B cell (primary cell): Measurements from ENCODE around the gene PI4KA. TPM values are rescaled to one million over a fixed set of nuclear protein-coding genes. Genes with fewer than 3 reads are reported as not detected.

Experiments used
- ATAC-seq: fragments of 200-7000 bp; cut with Tn5 transposase; one replicate; pipeline ENCODE4 v1.10.0; 2021; ENCODE audit warnings: low read depth, mild to moderate bottlenecking, moderate number of reproducible peaks, moderate library complexity
- CTCF ChIA-PET: fragments of 350-600 bp; sonication (Branson Sonifier 250); formaldehyde crosslinking; loops from one replicate; lab custom pipeline; 2021; ENCODE audit warnings: antibody characterized with exemption, inconsistent platforms; lab: Charles Lee
- POLR2A ChIA-PET: fragments of 350-600 bp; sonication (Branson Sonifier 250); formaldehyde crosslinking; loops from one replicate; lab custom pipeline; 2021; ENCODE audit warnings: antibody characterized with exemption; lab: Charles Lee
- DNase-seq: peaks from one replicate; pipeline ENCODE4 v3.0.0; 2013
- H2AFZ ChIP-seq: 2 replicates; pipeline ENCODE4 v1.6.1; 2012; ENCODE audit warnings: mild to moderate bottlenecking, low read depth, low read length; ENCODE audit not compliant: insufficient read depth, poor library complexity, severe bottlenecking
- H3K27ac ChIP-seq, 2 donors: 1 replicate in 1 of 2; 2 replicates in 1 of 2; pipeline ENCODE4 v1.5.1; 2012 to 2013; ENCODE audit warnings: low read length in 2 of 2, mild to moderate bottlenecking in 2 of 2, moderate library complexity in 1 of 2
- H3K27me3 ChIP-seq, 4 experiments: fragments of 200-600 bp in 1 of 4; sonication (generic) in 1 of 4; replicated peaks in 1 of 4; 1 replicate in 2 of 4; 2 replicates in 2 of 4; pipeline versions ENCODE4 v1.6.1 to v1.7.0; 2013 to 2016; ENCODE audit warnings: low read length in 3 of 4, mild to moderate bottlenecking in 2 of 4, mixed read lengths in 1 of 4, moderate library complexity in 1 of 4; ENCODE audit not compliant: insufficient read depth in 4 of 4, control insufficient read depth in 3 of 4; ENCODE audit errors: control extremely low read depth in 1 of 4
- H3K36me3 ChIP-seq, 2 experiments: replicated peaks in 1 of 2; 1 replicate in 1 of 2; 2 replicates in 1 of 2; pipeline versions ENCODE4 v1.6.1 to v1.7.1; 2013; ENCODE audit warnings: low read length in 1 of 2; ENCODE audit not compliant: insufficient read depth in 2 of 2, control insufficient read depth in 1 of 2; ENCODE audit errors: control extremely low read depth in 1 of 2, extremely low read depth in 1 of 2
- H3K4me1 ChIP-seq, 2 donors: fragments of 200-600 bp in 1 of 2; sonication (generic) in 1 of 2; 1 replicate in 1 of 2; 2 replicates in 1 of 2; pipeline versions ENCODE4 v1.5.1 to v1.6.1; 2013 to 2017; ENCODE audit warnings: low read length in 2 of 2; ENCODE audit not compliant: control insufficient read depth in 2 of 2, insufficient read depth in 2 of 2
- H3K4me2 ChIP-seq: replicated peaks from 2 replicates; pipeline ENCODE3; 2012; ENCODE audit warnings: mild to moderate bottlenecking, low read depth, low read length; ENCODE audit not compliant: poor library complexity, severe bottlenecking
- H3K4me3 ChIP-seq, 5 experiments: fragments of 200-600 bp in 1 of 5; sonication (generic) in 1 of 5; 1 replicate in 3 of 5; 2 replicates in 2 of 5; pipeline versions ENCODE4 v1.5.1 to v1.7.0; 2011 to 2016; ENCODE audit warnings: low read length in 4 of 5, mild to moderate bottlenecking in 4 of 5, low read depth in 2 of 5, control low read depth in 1 of 5, moderate library complexity in 1 of 5; ENCODE audit not compliant: insufficient read depth in 1 of 5; ENCODE audit errors: control extremely low read depth in 1 of 5, extremely low read depth in 1 of 5
- H3K79me2 ChIP-seq: fragments of 200-600 bp; sonication (generic); one replicate; pipeline ENCODE4 v1.6.0; 2016; ENCODE audit warnings: low read length; ENCODE audit not compliant: control insufficient read depth, insufficient read depth
- H3K9ac ChIP-seq: fragments of 200-600 bp; sonication (generic); 2 replicates; pipeline ENCODE4 v1.6.1; 2017; ENCODE audit warnings: mild to moderate bottlenecking, low read length, moderate library complexity
- H3K9me3 ChIP-seq, 3 donors: one replicate each; pipeline versions ENCODE4 v1.6.1 to v1.7.1; 2013; ENCODE audit warnings: low read length in 2 of 3; ENCODE audit not compliant: control insufficient read depth in 2 of 3, insufficient read depth in 1 of 3; ENCODE audit errors: control extremely low read depth in 1 of 3
- H4K20me1 ChIP-seq: 2 replicates; pipeline ENCODE4 v1.6.0; 2012; ENCODE audit warnings: mild to moderate bottlenecking, low read length; ENCODE audit not compliant: insufficient read depth, control insufficient read depth, poor library complexity, severe bottlenecking
- H3K27ac Mint-ChIP-seq: one replicate; pipeline ENCODE4 v1.8.0; 2021; ENCODE audit warnings: mixed read lengths
- H3K27me3 Mint-ChIP-seq: one replicate; pipeline ENCODE4 v1.8.0; 2021; ENCODE audit warnings: mixed read lengths
- H3K4me1 Mint-ChIP-seq: one replicate; pipeline ENCODE4 v1.8.0; 2021; ENCODE audit warnings: mixed read lengths
- H3K4me3 Mint-ChIP-seq: one replicate; pipeline ENCODE4 v1.8.0; 2021; ENCODE audit warnings: mixed read lengths
- H3K9me3 Mint-ChIP-seq: one replicate; pipeline ENCODE4 v1.8.0; 2022; ENCODE audit warnings: mixed read lengths; ENCODE audit not compliant: insufficient read depth
- CTCF ChIP-seq: fragments of 200-600 bp; IDR thresholded peaks from one replicate; pipeline ENCODE4 v1.8.0; 2022; ENCODE audit warnings: antibody characterized with exemption, mild to moderate bottlenecking
- EZH2 ChIP-seq: IDR thresholded peaks from 2 replicates; pipeline ENCODE4 v1.6.1; 2012; ENCODE audit warnings: borderline replicate concordance, low read depth, mild to moderate bottlenecking, moderate library complexity, low read length; ENCODE audit not compliant: insufficient read depth, poor library complexity, severe bottlenecking
- WGBS: methylation state at CpG from one replicate; pipeline ENCODE4 v1.1.5; 2013; ENCODE audit warnings: missing lambda C conversion rate; ENCODE audit not compliant: insufficient coverage; 5-methylcytosine and 5-hydroxymethylcytosine counted together
- intact Hi-C: fragments of 100-400 bp; cut with micrococcal nuclease; formaldehyde crosslinking; loops from one replicate; pipeline ENCODE4 v1.10.0; 2022
- polyA plus RNA-seq: library from polyadenylated mRNA; depleted of rRNA; stranded (reverse); fragments of >200 nt; gene quantifications from 2 replicates; pipeline ENCODE4 v1.2.3, GENCODE V29; 2012
- total RNA-seq, 2 donors: library from RNA; stranded (reverse); fragments of 120-200 nt in 1 of 2; gene quantifications; 1 replicate in 1 of 2; 2 replicates in 1 of 2; pipeline versions ENCODE4 v1.2.3 to v1.2.4, GENCODE V29; 2013 to 2022

The PI4KA gene
- total and polyA plus RNA-seq, 2 donors (not counting 1 experiment from before 2014, with no cell fraction given): 85.9 to 156 TPM

GRCh38 chr22:20881869-20882815, 23.5 kb upstream of the PI4KA start:
- intact Hi-C loops: no loop called here
- POLR2A ChIA-PET: no interaction called here
- H4K20me1 ChIP-seq: no peaks in the 10 kb centered on the region
- Mint-ChIP-seq H3K4me1 (no peaks in the 10 kb centered on the region), H3K4me3 (no peak overlapping the region), H3K27me3 (no peaks in the 10 kb centered on the region), H3K27ac (no peak overlapping the region), H3K9me3 (no peaks in the 10 kb centered on the region)
- peaks cover 0 to 39% of the 10 kb centered on the region in 2 experiments for H3K36me3 ChIP-seq
- H3K4me2 ChIP-seq: no peak overlapping the region
- ATAC-seq (no peak), DNase-seq (no peak)
- no peak for TF ChIP-seq CTCF
- TF ChIP-seq EZH2: no peak
- H2AFZ ChIP-seq: no peak overlapping the region
- H3K4me3 ChIP-seq: no peak overlapping the region
- no peaks in the 10 kb centered on the region for H3K4me1 ChIP-seq
- WGBS: 96% methylated on average over 7 of the region's 9 CpGs
- CTCF ChIA-PET: interaction anchor here (1.5 kb wide), 1 partner anchor 7 kb away, joined by 3 read pairs; no protein-coding TSS in a partner anchor
- no peak overlapping the region for H3K9ac ChIP-seq
- H3K9me3 ChIP-seq: no peaks in the 10 kb centered on the region
- no peaks in the 10 kb centered on the region for H3K27me3 ChIP-seq
- no peak overlapping the region for H3K27ac ChIP-seq
- no peaks in the 10 kb centered on the region for H3K79me2 ChIP-seq

GRCh38 chr22:20881231-20881630, 22.6 kb upstream of the PI4KA start:
- whole genome bisulfite sequencing: 100% methylated on average over 2 of the region's 5 CpGs
- POLR2A ChIA-PET: no interaction called here
- H3K27me3 Mint-ChIP-seq: no peaks in the 10 kb centered on the region
- intact Hi-C loops: no loop called here
- Histone ChIP-seq H3K4me2 (no peak overlapping the region), H3K27ac (no peak overlapping the region), H2AFZ (no peak overlapping the region), H3K9me3 (no peaks in the 10 kb centered on the region), H3K9ac (no peak overlapping the region), H3K79me2 (no peaks in the 10 kb centered on the region), H3K4me1 (no peaks in the 10 kb centered on the region), H3K4me3 (no peak overlapping the region), H4K20me1 (no peaks in the 10 kb centered on the region), H3K36me3 (peaks cover 0 to 42% of the 10 kb centered on the region in 2 experiments), H3K27me3 (no peaks in the 10 kb centered on the region)
- DNase-seq (no peak), ATAC-seq (no peak)
- H3K4me1 Mint-ChIP-seq: no peaks in the 10 kb centered on the region
- CTCF ChIA-PET: interaction anchor here (1.5 kb wide), 1 partner anchor 8 kb away, joined by 3 read pairs; no protein-coding TSS in a partner anchor
- H3K27ac Mint-ChIP-seq: no peak overlapping the region
- TF ChIP-seq CTCF (no peak), EZH2 (no peak)
- H3K4me3 Mint-ChIP-seq: no peak overlapping the region
- H3K9me3 Mint-ChIP-seq: no peaks in the 10 kb centered on the region
